Testis (tissue), 2 donors: Measurements from ENCODE around the gene CDKAL1.

Experiments
- POLR2A ChIP-seq: fragments of 450-650 bp; IDR thresholded peaks from one replicate; pipeline ENCODE4 v1.6.1; 2017; ENCODE audit warnings: antibody characterized with exemption, mild to moderate bottlenecking, moderate library complexity
- TF ChIP-seq, protein P1 (sequence below), 3 experiments: fragments of 450-650 bp in 2 of 3; fragments of 200-600 bp in 1 of 3; sonication (generic) in 1 of 3; IDR thresholded peaks; one replicate each; pipeline ENCODE4 v1.5.1; 2016 to 2019; ENCODE audit warnings: antibody characterized with exemption in 3 of 3, mild to moderate bottlenecking in 2 of 3, moderate library complexity in 1 of 3

DNA sequence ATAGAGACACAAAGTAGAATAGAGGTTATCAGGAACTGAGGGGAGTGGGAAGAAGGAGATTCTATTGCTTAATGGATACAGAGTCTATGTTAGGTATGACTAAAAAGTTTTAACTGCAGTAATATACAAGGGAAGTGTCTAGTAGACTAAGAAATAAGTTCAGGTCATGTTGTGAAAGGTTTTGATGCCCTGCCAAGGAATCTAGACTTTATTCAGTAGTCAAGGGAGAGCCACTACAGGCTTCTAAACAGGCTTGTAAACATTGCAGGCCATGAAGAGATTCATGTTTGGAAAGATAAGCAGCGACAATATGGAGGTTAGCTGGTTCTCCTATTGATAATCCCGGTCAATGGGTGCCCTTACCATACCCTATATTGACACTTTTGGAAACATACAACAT is 706.5 kb downstream of the CDKAL1 start:
- TF ChIP-seq, protein P1, sequence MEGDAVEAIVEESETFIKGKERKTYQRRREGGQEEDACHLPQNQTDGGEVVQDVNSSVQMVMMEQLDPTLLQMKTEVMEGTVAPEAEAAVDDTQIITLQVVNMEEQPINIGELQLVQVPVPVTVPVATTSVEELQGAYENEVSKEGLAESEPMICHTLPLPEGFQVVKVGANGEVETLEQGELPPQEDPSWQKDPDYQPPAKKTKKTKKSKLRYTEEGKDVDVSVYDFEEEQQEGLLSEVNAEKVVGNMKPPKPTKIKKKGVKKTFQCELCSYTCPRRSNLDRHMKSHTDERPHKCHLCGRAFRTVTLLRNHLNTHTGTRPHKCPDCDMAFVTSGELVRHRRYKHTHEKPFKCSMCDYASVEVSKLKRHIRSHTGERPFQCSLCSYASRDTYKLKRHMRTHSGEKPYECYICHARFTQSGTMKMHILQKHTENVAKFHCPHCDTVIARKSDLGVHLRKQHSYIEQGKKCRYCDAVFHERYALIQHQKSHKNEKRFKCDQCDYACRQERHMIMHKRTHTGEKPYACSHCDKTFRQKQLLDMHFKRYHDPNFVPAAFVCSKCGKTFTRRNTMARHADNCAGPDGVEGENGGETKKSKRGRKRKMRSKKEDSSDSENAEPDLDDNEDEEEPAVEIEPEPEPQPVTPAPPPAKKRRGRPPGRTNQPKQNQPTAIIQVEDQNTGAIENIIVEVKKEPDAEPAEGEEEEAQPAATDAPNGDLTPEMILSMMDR (IDR thresholded peaks at IDR 0.05), result no peak
- no peak for TF ChIP-seq POLR2A
